Astrocyte (in vitro differentiated cells and primary cell): ENCODE data around the gene CAPG.

Experiments
- CTCF ChIP-seq: IDR thresholded peaks from 2 replicates; pipeline ENCODE4 v1.5.1; 2011; ENCODE audit warnings: low read depth, mild to moderate bottlenecking, inconsistent platforms, low read length, moderate library complexity; ENCODE audit not compliant: insufficient read depth
- EZH2 ChIP-seq: IDR thresholded peaks from 2 replicates; pipeline ENCODE4 v1.6.1; 2012; ENCODE audit warnings: mild to moderate bottlenecking, low read length, inconsistent platforms; ENCODE audit not compliant: insufficient read depth

GRCh38 chr2:85418132-85419008 is 8.2 kb upstream of the CAPG start, which contains the start of gene SH2D6:
- TF ChIP-seq EZH2, result no peak
- TF ChIP-seq CTCF, result no peak
